Transverse colon (tissue), 4 donors: ENCODE data around the gene ZNF236.

Experiments
- EP300 ChIP-seq: sonication (generic); formaldehyde crosslinking; IDR thresholded peaks from one replicate; pipeline ENCODE4 v1.6.1; 2017; ENCODE audit warnings: antibody characterized with exemption, low read depth
- POLR2A ChIP-seq: fragments of 450-650 bp; IDR thresholded peaks from one replicate; pipeline ENCODE4 v1.6.1; 2016; ENCODE audit warnings: antibody characterized with exemption, mild to moderate bottlenecking, moderate library complexity
- POLR2AphosphoS5 ChIP-seq, 3 donors: sonication (generic); formaldehyde crosslinking; IDR thresholded peaks; one replicate each; pipeline ENCODE4 v1.6.1; 2016; ENCODE audit warnings: antibody characterized with exemption in 3 of 3
- TF ChIP-seq, protein P1 (sequence below), 5 experiments: fragments of 200-600 bp in 3 of 5; fragments of 450-650 bp in 2 of 5; sonication (generic) in 3 of 5; IDR thresholded peaks; 1 replicate in 2 of 5; 2 replicates in 3 of 5; pipeline ENCODE4 v1.5.1; 2016 to 2017; ENCODE audit warnings: antibody characterized with exemption in 5 of 5, inconsistent platforms in 3 of 5, mild to moderate bottlenecking in 2 of 5, moderate library complexity in 1 of 5

DNA sequence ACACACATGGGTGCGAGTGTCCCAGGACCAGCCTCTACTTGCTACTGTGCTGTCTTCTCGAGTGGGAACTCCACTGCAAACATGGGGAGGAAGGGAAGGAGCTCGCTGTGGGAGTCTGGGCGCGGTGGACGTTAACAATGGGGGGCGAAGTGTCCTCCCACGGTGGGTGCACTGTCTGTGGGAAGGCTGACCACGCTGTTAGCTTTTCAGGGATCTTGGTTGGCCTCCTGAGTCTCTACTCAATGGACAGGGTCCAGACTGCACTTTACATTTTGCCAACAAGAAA, 163.5 kb downstream of the ZNF236 start:
- no peak for TF ChIP-seq POLR2A
- TF ChIP-seq, protein P1, sequence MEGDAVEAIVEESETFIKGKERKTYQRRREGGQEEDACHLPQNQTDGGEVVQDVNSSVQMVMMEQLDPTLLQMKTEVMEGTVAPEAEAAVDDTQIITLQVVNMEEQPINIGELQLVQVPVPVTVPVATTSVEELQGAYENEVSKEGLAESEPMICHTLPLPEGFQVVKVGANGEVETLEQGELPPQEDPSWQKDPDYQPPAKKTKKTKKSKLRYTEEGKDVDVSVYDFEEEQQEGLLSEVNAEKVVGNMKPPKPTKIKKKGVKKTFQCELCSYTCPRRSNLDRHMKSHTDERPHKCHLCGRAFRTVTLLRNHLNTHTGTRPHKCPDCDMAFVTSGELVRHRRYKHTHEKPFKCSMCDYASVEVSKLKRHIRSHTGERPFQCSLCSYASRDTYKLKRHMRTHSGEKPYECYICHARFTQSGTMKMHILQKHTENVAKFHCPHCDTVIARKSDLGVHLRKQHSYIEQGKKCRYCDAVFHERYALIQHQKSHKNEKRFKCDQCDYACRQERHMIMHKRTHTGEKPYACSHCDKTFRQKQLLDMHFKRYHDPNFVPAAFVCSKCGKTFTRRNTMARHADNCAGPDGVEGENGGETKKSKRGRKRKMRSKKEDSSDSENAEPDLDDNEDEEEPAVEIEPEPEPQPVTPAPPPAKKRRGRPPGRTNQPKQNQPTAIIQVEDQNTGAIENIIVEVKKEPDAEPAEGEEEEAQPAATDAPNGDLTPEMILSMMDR (IDR thresholded peaks at IDR 0.05): no peak
- TF ChIP-seq EP300: no peak
- no peak for TF ChIP-seq POLR2AphosphoS5 (IDR thresholded peaks at IDR 0.05)
